Hepatocyte (in vitro differentiated cells): ENCODE results near the gene PFDN4. TPM values are rescaled to one million over a fixed set of nuclear protein-coding genes. Genes with fewer than 3 reads are reported as not detected.
A peak's percentile ranks its signal among the peaks of the same experiment; 100 is the strongest.

Experiments
- DNase-seq: peaks from one replicate; pipeline ENCODE4 v3.0.0-alpha.2; 2016; ENCODE audit warnings: low spot score
- H2AFZ ChIP-seq: fragments of 200-600 bp; sonication (generic); 2 replicates; pipeline ENCODE4 v1.6.0; 2016; ENCODE audit warnings: antibody characterized with exemption, mild to moderate bottlenecking
- H3K27ac ChIP-seq: fragments of 200-600 bp; sonication (generic); 2 replicates; pipeline ENCODE4 v1.5.1; 2016; ENCODE audit warnings: mild to moderate bottlenecking
- H3K27me3 ChIP-seq: fragments of 200-600 bp; sonication (generic); 2 replicates; pipeline ENCODE4 v1.6.1; 2016
- H3K36me3 ChIP-seq: fragments of 200-600 bp; sonication (generic); replicated peaks from 2 replicates; pipeline ENCODE4 v1.5.1; 2016; ENCODE audit warnings: low read depth; ENCODE audit not compliant: insufficient read depth
- H3K4me1 ChIP-seq: fragments of 200-600 bp; sonication (generic); 2 replicates; pipeline ENCODE4 v1.5.1; 2016; ENCODE audit warnings: mild to moderate bottlenecking, moderate library complexity; ENCODE audit not compliant: insufficient read depth
- H3K4me2 ChIP-seq: fragments of 200-600 bp; sonication (generic); 2 replicates; pipeline ENCODE4 v1.6.0; 2016
- H3K4me3 ChIP-seq: fragments of 200-600 bp; sonication (generic); 2 replicates; pipeline ENCODE4 v1.5.1; 2016; ENCODE audit warnings: mild to moderate bottlenecking
- H3K79me2 ChIP-seq: fragments of 200-600 bp; sonication (generic); 2 replicates; pipeline ENCODE4 v1.6.0; 2017; ENCODE audit warnings: mild to moderate bottlenecking
- H3K9me2 ChIP-seq: fragments of 200-600 bp; sonication (generic); replicated peaks from 2 replicates; pipeline ENCODE4 v1.6.0; 2017; ENCODE audit warnings: mild to moderate bottlenecking; ENCODE audit not compliant: insufficient read depth
- H3K9me3 ChIP-seq: fragments of 200-600 bp; sonication (generic); 2 replicates; pipeline ENCODE4 v1.5.1; 2016; ENCODE audit warnings: low read depth, mild to moderate bottlenecking
- H4K20me1 ChIP-seq: fragments of 200-600 bp; sonication (generic); 2 replicates; pipeline ENCODE4 v1.6.0; 2016; ENCODE audit warnings: mild to moderate bottlenecking; ENCODE audit not compliant: insufficient read depth, poor library complexity, severe bottlenecking
- CTCF ChIP-seq: fragments of 200-600 bp; sonication (generic); IDR thresholded peaks from 2 replicates; pipeline ENCODE4 v1.5.1; 2016; ENCODE audit warnings: antibody characterized with exemption, mild to moderate bottlenecking; ENCODE audit not compliant: poor library complexity
- EZH2 ChIP-seq: fragments of 200-600 bp; sonication (generic); IDR thresholded peaks from 2 replicates; pipeline ENCODE4 v1.6.1; 2016; ENCODE audit warnings: antibody characterized with exemption, mild to moderate bottlenecking, borderline replicate concordance
- EZH2phosphoT487 ChIP-seq: fragments of 200-600 bp; sonication (generic); IDR thresholded peaks from one replicate; pipeline ENCODE4 v1.6.1; 2018; ENCODE audit warnings: antibody characterized with exemption, mild to moderate bottlenecking, low read depth, moderate library complexity; ENCODE audit not compliant: unreplicated experiment, severe bottlenecking
- WGBS: methylation state at CpG from one replicate; pipeline ENCODE4 v1.1.6; 2016; ENCODE audit warnings: low lambda C conversion rate; ENCODE audit errors: missing lambda C conversion rate; 5-methylcytosine and 5-hydroxymethylcytosine counted together
- polyA plus RNA-seq: library from polyadenylated mRNA; unstranded; fragments of >200 nt; fragmentation: Nextera tagmentation; extraction: Ambion mirVana; gene quantifications from 2 replicates; pipeline ENCODE4 v1.2.1, GENCODE V29; 2016
- total RNA-seq: library from RNA; depleted of rRNA; stranded (reverse); fragments of >200 nt; gene quantifications from 2 replicates; pipeline ENCODE4 v1.2.3, GENCODE V29; 2014

The PFDN4 gene
- total and polyA plus RNA-seq, 2 experiments from 2014 or later = 40.0 to 121 TPM

GRCh38 chr20:54227751-54228150, 19.9 kb downstream of the PFDN4 start:
- H3K4me3 ChIP-seq = no peak overlapping the region
- no peak overlapping the region for H3K4me2 ChIP-seq
- no peak overlapping the region for H2AFZ ChIP-seq
- H3K9me2 ChIP-seq = no peaks in the 10 kb centered on the region
- H3K27me3 ChIP-seq = no peaks in the 10 kb centered on the region
- no peaks in the 10 kb centered on the region for H3K36me3 ChIP-seq
- H3K79me2 ChIP-seq = no peaks in the 10 kb centered on the region
- DNase-seq = no peak
- no peak overlapping the region for H3K27ac ChIP-seq
- WGBS = 84% methylated on average over 5 of the region's 5 CpGs
- TF ChIP-seq CTCF (no peak), EZH2 (no peak), EZH2phosphoT487 (no peak)
- H4K20me1 ChIP-seq = no peaks in the 10 kb centered on the region
- H3K4me1 ChIP-seq = peaks cover 7% of the 10 kb centered on the region
- H3K9me3 ChIP-seq = no peaks in the 10 kb centered on the region

GRCh38 chr20:54228841-54229240, 21.0 kb downstream of the PFDN4 start:
- 50% methylated on average over 3 of the region's 3 CpGs for WGBS
- Histone ChIP-seq H3K27ac (no peak overlapping the region), H4K20me1 (no peaks in the 10 kb centered on the region), H3K9me2 (no peaks in the 10 kb centered on the region), H3K27me3 (no peaks in the 10 kb centered on the region), H2AFZ (no peak overlapping the region), H3K4me1 (peaks cover 7% of the 10 kb centered on the region), H3K79me2 (no peaks in the 10 kb centered on the region), H3K4me3 (no peak overlapping the region), H3K4me2 (no peak overlapping the region), H3K9me3 (no peaks in the 10 kb centered on the region), H3K36me3 (no peaks in the 10 kb centered on the region)
- no peak for TF ChIP-seq EZH2
- no peak for TF ChIP-seq CTCF
- no peak for TF ChIP-seq EZH2phosphoT487
- no peak for DNase-seq

- WGBS = 71% methylated on average over 2 of the region's 2 CpGs
- peak overlapping the region; percentile 31 for H3K27ac ChIP-seq
- H3K4me2 ChIP-seq = no peak overlapping the region
- TF ChIP-seq CTCF (no peak), EZH2 (no peak), EZH2phosphoT487 (no peak)
- H3K9me2 ChIP-seq = no peaks in the 10 kb centered on the region
- no peaks in the 10 kb centered on the region for H3K36me3 ChIP-seq
- H3K4me3 ChIP-seq = no peak overlapping the region
- peaks cover 7% of the 10 kb centered on the region for H3K4me1 ChIP-seq
- DNase-seq = no peak
- no peaks in the 10 kb centered on the region for H4K20me1 ChIP-seq
- no peaks in the 10 kb centered on the region for H3K9me3 ChIP-seq
- H3K79me2 ChIP-seq = no peaks in the 10 kb centered on the region
- no peaks in the 10 kb centered on the region for H3K27me3 ChIP-seq
- no peak overlapping the region for H2AFZ ChIP-seq
Measured at GRCh38 chr20:54229566-54230160, 21.8 kb downstream of the PFDN4 start.

GRCh38 chr20:54231036-54231435, 23.1 kb downstream of the PFDN4 start:
- H3K9me2 ChIP-seq = no peaks in the 10 kb centered on the region
- no peaks in the 10 kb centered on the region for H3K9me3 ChIP-seq
- 88% methylated on average over 3 of the region's 3 CpGs for WGBS
- no peak overlapping the region for H3K27ac ChIP-seq
- H3K4me1 ChIP-seq = peaks cover 7% of the 10 kb centered on the region
- H3K4me2 ChIP-seq = no peak overlapping the region
- TF ChIP-seq CTCF (no peak), EZH2phosphoT487 (no peak), EZH2 (no peak)
- no peaks in the 10 kb centered on the region for H3K27me3 ChIP-seq
- no peaks in the 10 kb centered on the region for H3K79me2 ChIP-seq
- H2AFZ ChIP-seq = no peak overlapping the region
- no peak overlapping the region for H3K4me3 ChIP-seq
- H3K36me3 ChIP-seq = no peaks in the 10 kb centered on the region
- DNase-seq = no peak
- H4K20me1 ChIP-seq = no peaks in the 10 kb centered on the region
